HUES64 (cell line): ENCODE data around the gene TMEM225B.
"Not testable (repeated sequence)": the region's sequence is repeated elsewhere in the genome, so short reads cannot be mapped to it uniquely, and the experiment has no call there.

Experiments
- H3K27ac ChIP-seq: 2 replicates; pipeline ENCODE4 v1.7.0; 2013; ENCODE audit warnings: low read depth, low read length, inconsistent platforms
- H3K27me3 ChIP-seq: 2 replicates; pipeline ENCODE4 v1.6.1; 2013; ENCODE audit warnings: mild to moderate bottlenecking, low read length; ENCODE audit not compliant: insufficient read depth
- H3K36me3 ChIP-seq: 2 replicates; pipeline ENCODE4 v1.6.1; 2013; ENCODE audit warnings: mild to moderate bottlenecking, low read length; ENCODE audit not compliant: insufficient read depth
- H3K4me1 ChIP-seq: 2 replicates; pipeline ENCODE4 v1.6.1; 2013; ENCODE audit warnings: mild to moderate bottlenecking, low read length, moderate library complexity; ENCODE audit not compliant: insufficient read depth
- H3K4me3 ChIP-seq: 2 replicates; pipeline ENCODE4 v1.5.1; 2013; ENCODE audit warnings: mild to moderate bottlenecking, low read length, moderate library complexity
- H3K9ac ChIP-seq: 2 replicates; pipeline ENCODE4 v1.6.1; 2013; ENCODE audit warnings: mild to moderate bottlenecking, low read depth, low read length
- H3K9me3 ChIP-seq: 2 replicates; pipeline ENCODE4 v1.6.1; 2013; ENCODE audit warnings: low read depth, low read length; ENCODE audit not compliant: insufficient read depth
- WGBS: fragments of 150-250, 120-280 bp; methylation state at CpG from one replicate; pipeline ENCODE4 v1.1.7; 2013; ENCODE audit warnings: missing lambda C conversion rate; 5-methylcytosine and 5-hydroxymethylcytosine counted together

The TMEM225B gene

DNA sequence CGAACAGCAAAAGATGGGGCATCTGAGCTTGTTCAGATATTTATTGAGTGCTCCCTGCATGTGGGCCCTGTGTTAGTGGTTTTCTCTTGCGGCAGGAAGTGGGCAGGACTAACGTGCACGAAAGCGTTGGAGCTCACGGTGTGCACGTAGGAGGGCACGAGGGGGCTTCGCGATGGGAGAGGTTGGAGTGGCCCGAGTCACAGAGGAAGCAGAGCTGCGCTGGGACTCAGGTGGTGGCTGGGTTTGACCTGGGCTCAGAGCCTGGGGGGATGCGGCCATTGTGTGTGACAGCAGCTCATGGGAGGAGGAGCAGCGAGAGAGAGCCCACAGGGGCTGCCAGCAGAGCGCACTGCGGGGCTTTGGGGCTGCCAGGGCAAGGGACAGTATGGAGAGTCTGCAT is 26.4 kb downstream of the TMEM225B start:
- peaks cover 12% of the 10 kb centered on the region; the same call in 1 of the 2 replicates for H3K4me1 ChIP-seq
- 95% methylated on average over 16 of the region's 16 CpGs for whole genome bisulfite sequencing
- H3K27me3 ChIP-seq: no peaks in the 10 kb centered on the region
- H3K9ac ChIP-seq: no peak overlapping the region
- H3K36me3 ChIP-seq: peaks cover 98% of the 10 kb centered on the region
- H3K4me3 ChIP-seq: no peak overlapping the region
- no peaks in the 10 kb centered on the region for H3K9me3 ChIP-seq
- no peak overlapping the region for H3K27ac ChIP-seq

DNA sequence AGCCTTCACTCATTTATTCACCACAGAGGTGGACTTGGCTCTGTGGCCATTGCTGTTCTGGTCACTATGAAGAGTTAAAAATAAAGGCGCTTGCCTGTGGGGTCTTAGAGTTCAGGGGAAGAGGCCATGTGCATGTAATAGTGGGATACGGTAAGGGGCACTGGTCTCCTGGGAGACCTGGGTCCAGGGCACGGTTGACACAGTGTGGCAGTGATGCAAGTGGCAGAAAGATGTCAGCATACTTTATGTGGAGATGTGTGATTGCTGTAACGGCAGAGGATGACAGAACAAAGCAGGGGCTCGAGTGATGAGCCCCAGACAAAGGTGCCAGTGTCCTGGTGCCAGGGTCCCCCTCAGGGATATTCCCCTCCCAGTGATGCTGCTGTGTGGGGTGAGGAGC is 27.3 kb downstream of the TMEM225B start:
- peaks cover 98% of the 10 kb centered on the region for H3K36me3 ChIP-seq
- no peak overlapping the region for H3K4me3 ChIP-seq
- peaks cover 12% of the 10 kb centered on the region; the same call in 1 of the 2 replicates for H3K4me1 ChIP-seq
- H3K9ac ChIP-seq: no peak overlapping the region
- H3K27ac ChIP-seq: no peak overlapping the region
- no peaks in the 10 kb centered on the region for H3K9me3 ChIP-seq
- no peaks in the 10 kb centered on the region for H3K27me3 ChIP-seq
- WGBS: 94% methylated on average over 5 of the region's 5 CpGs

DNA sequence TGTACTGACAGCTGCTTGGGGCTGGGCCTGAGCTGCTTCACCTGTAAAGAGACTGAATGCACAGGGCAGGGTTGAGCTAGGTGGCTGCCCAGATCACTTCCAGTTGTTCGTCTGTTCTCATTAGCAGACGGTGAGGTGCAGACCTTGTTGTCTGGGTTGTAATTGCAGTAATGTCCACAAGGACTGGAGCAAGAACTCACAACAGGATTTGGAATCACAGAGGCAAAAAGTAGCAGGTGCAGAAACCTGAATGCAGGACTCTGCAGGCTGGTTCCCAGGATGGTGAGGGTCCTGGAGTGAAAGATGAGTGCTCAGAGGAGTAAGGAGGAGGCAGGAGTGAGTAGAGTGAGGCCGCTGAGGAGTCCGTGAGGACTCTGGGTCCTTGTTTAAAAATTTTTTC is 27.9 kb downstream of the TMEM225B start:
- H3K27me3 ChIP-seq: no peaks in the 10 kb centered on the region
- H3K36me3 ChIP-seq: peaks cover 98% of the 10 kb centered on the region
- H3K27ac ChIP-seq: no peak overlapping the region
- no peak overlapping the region for H3K4me3 ChIP-seq
- 96% methylated on average over 4 of the region's 4 CpGs for WGBS
- H3K4me1 ChIP-seq: peaks cover 19% of the 10 kb centered on the region; the same call in 1 of the 2 replicates
- no peaks in the 10 kb centered on the region for H3K9me3 ChIP-seq
- H3K9ac ChIP-seq: no peak overlapping the region

DNA sequence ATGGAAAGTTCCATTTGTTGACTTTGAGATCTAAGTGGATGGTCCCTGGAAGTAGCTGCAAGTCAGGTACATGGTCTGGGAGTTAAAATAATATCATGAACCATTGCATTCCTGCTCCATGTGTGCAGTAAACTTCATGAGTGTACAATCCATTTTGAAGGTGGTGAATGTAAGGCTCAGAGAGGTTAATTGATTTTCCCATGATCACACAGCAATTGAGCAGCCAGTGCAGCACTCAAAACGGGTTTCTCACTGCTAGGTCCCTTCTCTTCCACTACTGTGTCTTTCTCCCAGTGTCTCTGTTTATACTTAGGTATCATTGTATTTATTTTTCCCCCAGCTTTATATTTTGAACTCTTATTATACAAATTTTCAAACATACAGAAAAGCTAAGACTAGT is 28.6 kb downstream of the TMEM225B start:
- Histone ChIP-seq H3K36me3 (peaks cover 96% of the 10 kb centered on the region), H3K9ac (no peak overlapping the region), H3K27ac (no peak overlapping the region), H3K27me3 (no peaks in the 10 kb centered on the region), H3K4me3 (no peak overlapping the region), H3K4me1 (peaks cover 25% of the 10 kb centered on the region), H3K9me3 (no peaks in the 10 kb centered on the region)
- WGBS: 93% methylated on average over 1 of the region's 1 CpG

DNA sequence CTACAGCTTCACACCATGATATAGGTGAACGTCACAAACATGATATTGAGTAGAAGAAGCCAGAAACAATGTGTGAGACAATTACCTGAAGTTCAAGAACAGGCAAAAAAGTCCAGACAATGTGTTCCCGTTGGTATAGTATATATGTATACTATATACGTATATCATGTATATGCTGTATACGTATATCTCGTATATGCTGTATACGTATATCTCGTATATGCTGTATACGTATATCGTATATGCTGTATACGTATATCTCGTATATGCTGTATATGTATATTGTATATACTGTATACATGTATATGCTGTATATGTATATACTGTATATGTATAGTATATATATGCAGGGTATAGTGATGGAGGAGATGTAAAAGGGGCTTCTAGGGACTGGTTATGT is 29.4 kb downstream of the TMEM225B start:
- Histone ChIP-seq H3K4me1 (peaks cover 25% of the 10 kb centered on the region), H3K27ac (no peak overlapping the region), H3K4me3 (no peak overlapping the region), H3K27me3 (no peaks in the 10 kb centered on the region), H3K36me3 (peaks cover 90% of the 10 kb centered on the region), H3K9me3 (no peaks in the 10 kb centered on the region), H3K9ac (no peak overlapping the region)
- 97% methylated on average over 11 of the region's 11 CpGs for WGBS

DNA sequence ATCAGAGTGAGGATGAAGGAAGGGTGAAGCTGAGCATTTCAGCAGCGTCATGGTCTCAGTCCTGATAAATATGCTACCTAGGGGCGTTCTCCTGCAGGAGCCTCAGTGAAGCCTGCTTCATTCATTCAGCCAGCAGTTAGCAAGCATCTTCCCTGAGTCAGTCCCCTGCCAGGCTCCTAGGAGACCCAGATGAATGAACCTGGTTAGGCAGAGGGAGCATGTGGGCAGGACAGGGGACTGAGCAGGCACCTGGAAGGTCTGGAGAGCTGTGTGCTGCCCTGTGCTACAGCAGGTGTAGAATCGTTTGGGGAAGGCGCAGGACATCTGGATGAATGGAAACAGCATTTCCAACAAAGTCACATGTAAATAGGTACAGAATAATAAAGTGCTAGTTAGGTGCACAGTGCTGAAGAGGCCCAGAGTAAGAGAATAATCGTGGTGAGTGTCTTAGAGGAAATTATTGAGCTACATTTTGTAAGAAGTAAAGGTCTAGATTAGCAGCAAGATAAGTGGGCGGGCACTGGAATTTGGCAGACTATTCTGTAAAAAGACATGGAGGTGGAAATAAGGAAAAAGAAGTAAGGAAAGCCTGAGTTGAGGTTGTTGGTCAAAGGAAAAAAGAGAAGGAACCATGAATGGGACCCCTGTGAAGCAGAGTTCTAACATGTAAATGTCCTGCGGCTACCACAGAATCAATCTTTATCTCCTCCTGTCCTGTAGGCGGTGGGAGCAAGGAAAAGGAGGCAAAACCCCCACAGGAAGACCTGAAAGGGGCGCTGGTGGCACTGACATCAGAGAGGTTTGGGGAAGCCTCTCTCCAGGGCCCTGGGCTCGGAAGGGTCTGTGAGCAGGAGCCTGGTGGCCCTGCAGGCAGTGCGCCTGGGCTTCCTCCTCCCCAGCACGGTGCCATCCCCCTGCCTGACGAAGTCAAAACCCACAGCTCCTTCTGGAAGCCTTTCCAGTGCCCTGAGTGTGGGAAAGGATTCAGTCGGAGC is 30.7 kb downstream of the TMEM225B start:
- WGBS: 64% methylated on average over 14 of the region's 14 CpGs
- H3K4me1 ChIP-seq: peaks cover 25% of the 10 kb centered on the region
- H3K4me3 ChIP-seq: no peak overlapping the region
- no peaks in the 10 kb centered on the region for H3K27me3 ChIP-seq
- peaks cover 85% of the 10 kb centered on the region for H3K36me3 ChIP-seq
- peak overlapping the region; percentile 42; the same call in 1 of the 2 replicates for H3K27ac ChIP-seq
- H3K9ac ChIP-seq: no peak overlapping the region
- no peaks in the 10 kb centered on the region for H3K9me3 ChIP-seq

DNA sequence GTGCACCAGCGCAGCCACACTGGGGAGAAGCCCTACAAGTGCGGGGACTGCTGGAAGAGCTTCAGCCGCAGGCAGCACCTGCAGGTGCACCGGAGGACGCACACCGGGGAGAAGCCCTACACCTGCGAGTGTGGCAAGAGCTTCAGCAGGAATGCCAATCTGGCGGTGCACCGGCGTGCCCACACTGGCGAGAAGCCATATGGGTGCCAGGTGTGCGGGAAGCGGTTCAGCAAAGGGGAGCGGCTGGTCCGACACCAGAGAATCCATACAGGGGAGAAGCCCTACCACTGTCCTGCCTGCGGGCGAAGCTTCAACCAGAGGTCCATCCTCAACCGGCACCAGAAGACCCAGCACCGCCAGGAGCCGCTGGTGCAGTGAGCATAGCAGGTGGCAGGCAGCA is 31.6 kb downstream of the TMEM225B start:
- H3K36me3 ChIP-seq: peaks cover 80% of the 10 kb centered on the region
- H3K9me3 ChIP-seq: no peaks in the 10 kb centered on the region
- peak overlapping the region; percentile 42; the same call in 1 of the 2 replicates for H3K27ac ChIP-seq
- WGBS: 96% methylated on average over 20 of the region's 20 CpGs
- H3K4me3 ChIP-seq: no peak overlapping the region
- no peaks in the 10 kb centered on the region for H3K27me3 ChIP-seq
- peaks cover 25% of the 10 kb centered on the region for H3K4me1 ChIP-seq
- H3K9ac ChIP-seq: no peak overlapping the region

DNA sequence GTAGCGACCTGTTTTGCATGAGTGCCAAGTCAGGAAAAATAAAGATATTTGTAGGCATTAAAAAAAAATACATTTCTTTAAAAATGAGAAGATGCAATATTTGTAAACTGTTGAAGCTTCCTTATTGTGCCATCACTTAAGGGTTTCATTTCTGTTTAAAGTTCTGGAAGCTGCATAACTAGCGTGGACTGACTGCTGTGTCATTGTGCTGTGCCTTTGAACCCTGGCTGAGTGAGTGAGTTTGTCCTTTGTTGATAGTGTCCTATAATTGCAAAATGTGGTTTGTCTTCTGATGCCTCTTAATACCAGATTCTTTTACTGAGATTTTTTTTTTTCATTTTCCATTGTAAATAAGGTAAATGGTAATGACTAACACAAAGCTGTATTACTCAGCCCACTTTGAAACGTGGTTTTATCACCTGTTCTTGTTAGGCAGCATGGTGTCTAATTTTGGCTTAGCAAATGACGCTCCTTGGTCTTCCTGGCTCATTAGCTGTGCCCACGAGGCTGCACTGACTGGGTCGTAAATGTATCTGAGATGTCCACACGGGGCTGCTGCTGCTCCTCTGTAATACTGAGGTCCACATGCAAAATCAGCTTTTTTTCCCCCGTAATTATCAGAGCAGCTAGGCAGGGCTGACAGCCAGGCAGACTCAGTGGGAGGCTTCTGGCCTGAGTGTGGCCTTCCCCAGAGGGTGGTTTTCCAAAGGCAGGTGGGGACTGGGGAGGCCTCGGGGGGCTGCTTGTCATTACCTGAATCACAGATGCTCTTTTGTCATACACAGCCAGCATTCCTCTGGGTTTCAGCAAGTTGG is 33.4 kb downstream of the TMEM225B start:
- peak overlapping the region; percentile 32; the same call in 1 of the 2 replicates for H3K27ac ChIP-seq
- 56% methylated on average over 9 of the region's 9 CpGs for WGBS
- no peak overlapping the region for H3K9ac ChIP-seq

DNA sequence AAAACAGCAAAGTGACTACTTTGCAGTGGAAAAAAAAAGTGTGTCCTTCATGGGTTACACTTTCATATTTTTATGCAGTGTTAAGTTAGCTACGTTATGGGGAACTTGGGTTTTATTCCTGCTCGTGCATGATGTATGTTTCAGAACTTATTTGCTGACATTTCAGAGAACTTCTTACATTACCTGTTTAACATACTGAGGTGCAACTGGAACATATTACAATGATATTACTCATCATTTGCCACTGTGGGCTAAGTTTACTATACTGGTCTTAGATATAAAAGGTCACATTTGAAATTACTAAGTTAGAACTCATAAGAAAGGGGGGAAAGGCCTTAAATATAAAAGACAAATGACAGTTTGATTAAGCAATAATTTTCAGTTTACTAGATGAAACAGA is 39.3 kb downstream of the TMEM225B start:
- not testable (repeated sequence) for H3K9me3 ChIP-seq, H3K27me3 ChIP-seq

More for the DNA sequence above, 33.4 kb downstream of the TMEM225B start:
- Histone ChIP-seq H3K4me1 (peaks cover 25% of the 10 kb centered on the region), H3K4me3 (no peak overlapping the region), H3K9me3 (no peaks in the 10 kb centered on the region), H3K27me3 (no peaks in the 10 kb centered on the region), H3K36me3 (peaks cover 61% of the 10 kb centered on the region)

DNA sequence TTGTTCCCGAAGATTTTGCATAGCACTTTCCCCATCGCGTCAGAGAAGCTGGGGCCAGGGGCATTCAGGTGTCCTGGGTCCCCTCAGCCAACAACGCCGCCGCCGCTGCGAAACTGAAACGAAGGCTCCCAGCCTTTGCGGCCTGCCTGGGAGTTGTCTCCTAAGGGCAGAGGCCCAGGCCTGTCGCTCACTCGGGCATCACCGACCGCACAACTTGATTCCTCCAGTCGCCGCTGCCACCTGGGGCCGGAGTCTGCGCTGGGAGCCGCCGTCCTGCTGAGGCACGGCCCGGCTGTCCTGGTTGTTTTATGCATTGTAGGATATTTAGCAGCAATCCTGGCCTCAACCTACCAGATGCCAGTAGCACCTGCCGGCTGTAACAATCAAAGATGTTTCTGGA is 40.7 kb downstream of the TMEM225B start:
- Histone ChIP-seq H3K27me3 (no peaks in the 10 kb centered on the region), H3K27ac (peak overlapping the region; percentile 75; the same call in 1 of the 2 replicates), H3K36me3 (0 out of 2 replicates have a peak, but pooled peaks cover 4% of the 10 kb centered on the region), H3K9me3 (no peaks in the 10 kb centered on the region), H3K4me3 (no peak overlapping the region), H3K4me1 (no peaks in the 10 kb centered on the region; the same call in 1 of the 2 replicates), H3K9ac (no peak overlapping the region)
- 91% methylated on average over 23 of the region's 23 CpGs for WGBS

More for the DNA sequence above, 39.3 kb downstream of the TMEM225B start:
- 94% methylated on average over 2 of the region's 2 CpGs for WGBS
- not testable (repeated sequence) for H3K4me1 ChIP-seq, H3K4me3 ChIP-seq, H3K27ac ChIP-seq, H3K9ac ChIP-seq
- peaks cover 12% of the 10 kb centered on the region; the same call in 1 of the 2 replicates for H3K36me3 ChIP-seq

DNA sequence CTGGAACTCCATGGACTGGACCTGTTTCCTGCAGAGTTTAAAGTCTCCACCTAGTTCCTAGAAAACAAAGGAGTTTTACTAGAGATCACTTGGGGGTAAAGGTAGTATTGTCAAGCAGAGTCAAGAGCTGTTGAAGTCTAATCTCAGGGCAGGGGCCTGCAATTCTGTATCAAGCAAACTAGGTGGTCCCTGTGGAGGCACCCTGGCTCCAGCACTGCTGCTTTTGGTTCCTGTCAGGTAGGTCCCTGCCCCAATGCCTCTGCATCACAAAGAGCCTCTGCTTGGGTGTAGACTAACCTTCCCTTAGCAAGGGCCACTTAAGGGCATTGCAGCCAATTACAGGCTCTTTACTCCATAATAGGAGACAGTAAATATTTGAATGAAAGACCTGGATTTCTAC is 41.2 kb downstream of the TMEM225B start:
- Histone ChIP-seq H3K27ac (peak overlapping the region; percentile 75; the same call in 1 of the 2 replicates), H3K9me3 (no peaks in the 10 kb centered on the region), H3K4me3 (no peak overlapping the region), H3K27me3 (no peaks in the 10 kb centered on the region), H3K36me3 (no peaks in the 10 kb centered on the region), H3K4me1 (no peaks in the 10 kb centered on the region; the same call in 1 of the 2 replicates), H3K9ac (no peak overlapping the region)
